Measurements from ENCODE around the gene ITGA1. TPM values are rescaled to one million over a fixed set of nuclear protein-coding genes. Genes with fewer than 3 reads are reported as not detected.

ITGA1 gene
- total and polyA plus RNA-seq, 2 donors (not counting 1 experiment from before 2014, with no cell fraction given), result 0.74 TPM; not detected in 1

DNA sequence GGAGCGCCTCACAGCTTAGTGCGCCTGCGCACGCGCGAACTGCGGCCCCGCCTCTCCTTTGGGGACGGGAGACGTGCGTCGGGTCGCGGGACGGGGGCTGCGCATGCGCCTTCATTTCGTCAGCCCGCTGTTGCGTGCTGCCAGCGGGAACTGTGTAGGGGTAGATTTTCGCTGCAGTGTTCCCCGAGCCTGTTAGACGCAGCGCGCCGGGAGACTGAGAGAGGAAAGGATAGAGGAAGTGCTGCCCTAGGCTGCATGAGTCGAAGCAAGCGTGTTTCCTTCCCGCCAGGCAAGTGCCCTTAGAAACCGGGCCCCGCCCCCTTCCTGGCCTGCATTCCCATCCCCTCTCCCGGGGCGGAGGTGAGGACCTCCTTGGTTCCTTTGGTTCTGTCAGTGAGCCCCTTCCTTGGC lies 12.3 kb downstream of the ITGA1 start:
- TF ChIP-seq, protein P1, sequence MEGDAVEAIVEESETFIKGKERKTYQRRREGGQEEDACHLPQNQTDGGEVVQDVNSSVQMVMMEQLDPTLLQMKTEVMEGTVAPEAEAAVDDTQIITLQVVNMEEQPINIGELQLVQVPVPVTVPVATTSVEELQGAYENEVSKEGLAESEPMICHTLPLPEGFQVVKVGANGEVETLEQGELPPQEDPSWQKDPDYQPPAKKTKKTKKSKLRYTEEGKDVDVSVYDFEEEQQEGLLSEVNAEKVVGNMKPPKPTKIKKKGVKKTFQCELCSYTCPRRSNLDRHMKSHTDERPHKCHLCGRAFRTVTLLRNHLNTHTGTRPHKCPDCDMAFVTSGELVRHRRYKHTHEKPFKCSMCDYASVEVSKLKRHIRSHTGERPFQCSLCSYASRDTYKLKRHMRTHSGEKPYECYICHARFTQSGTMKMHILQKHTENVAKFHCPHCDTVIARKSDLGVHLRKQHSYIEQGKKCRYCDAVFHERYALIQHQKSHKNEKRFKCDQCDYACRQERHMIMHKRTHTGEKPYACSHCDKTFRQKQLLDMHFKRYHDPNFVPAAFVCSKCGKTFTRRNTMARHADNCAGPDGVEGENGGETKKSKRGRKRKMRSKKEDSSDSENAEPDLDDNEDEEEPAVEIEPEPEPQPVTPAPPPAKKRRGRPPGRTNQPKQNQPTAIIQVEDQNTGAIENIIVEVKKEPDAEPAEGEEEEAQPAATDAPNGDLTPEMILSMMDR (IDR thresholded peaks at IDR 0.05), result no peak
- TF ChIP-seq EZH2 (IDR thresholded peaks at IDR 0.05; ENCODE audit: borderline replicate concordance, insufficient read depth, low read depth, low read length, poor library complexity, severe bottlenecking), result no peak
- POLR2A ChIA-PET, result no interaction called here
- H3K4me3 ChIP-seq (ENCODE audit: control extremely low read depth in 1 of 5, extremely low read depth in 1 of 5, insufficient read depth in 1 of 5, low read depth in 2 of 5, low read length in 4 of 5), result peak overlapping the region; percentile 67 to 93 (median 89)
- DNase-seq, result peak; percentile 95
- 0% methylated on average over 34 of the region's 34 CpGs for WGBS (ENCODE audit: insufficient coverage)
- H4K20me1 ChIP-seq (ENCODE audit: control insufficient read depth, insufficient read depth, low read length, poor library complexity, severe bottlenecking), result no peaks in the 10 kb centered on the region
- H3K79me2 ChIP-seq (ENCODE audit: control insufficient read depth, insufficient read depth, low read length), result peaks cover 14% of the 10 kb centered on the region
- peak overlapping the region; percentile 91 for H3K9ac ChIP-seq (ENCODE audit: low read length)
- H3K27me3 ChIP-seq (replicated peaks in 1 of 4; ENCODE audit: control extremely low read depth in 1 of 4, control insufficient read depth in 3 of 4, insufficient read depth in 4 of 4, low read length in 3 of 4), result no peaks in the 10 kb centered on the region
- H3K4me2 ChIP-seq (replicated peaks; ENCODE audit: low read depth, low read length, poor library complexity, severe bottlenecking), result peak overlapping the region; percentile 92
- CTCF ChIA-PET, result interaction anchor here (1.3 to 1.9 kb wide), 4 partner anchors 8 to 1510 kb away, joined by 4 to 13 read pairs (median 6); partner anchors contain the start of genes ARL15, ITGA1 and PELO
- peaks cover 23 to 25% of the 10 kb centered on the region in 2 donors for H3K4me1 ChIP-seq (ENCODE audit: control insufficient read depth in 2 of 2, insufficient read depth in 2 of 2, low read length in 2 of 2)
- peaks cover 48% of the 10 kb centered on the region for H3K4me1 Mint-ChIP-seq
- no peaks in the 10 kb centered on the region for H3K9me3 Mint-ChIP-seq (ENCODE audit: insufficient read depth)
- peak; percentile 91 for ATAC-seq (ENCODE audit: low read depth)
- peak overlapping the region; percentile 95 for H3K4me3 Mint-ChIP-seq
- H3K27me3 Mint-ChIP-seq, result no peaks in the 10 kb centered on the region
- no peaks in the 10 kb centered on the region for H3K9me3 ChIP-seq (ENCODE audit: control extremely low read depth in 1 of 3, control insufficient read depth in 2 of 3, insufficient read depth in 1 of 3, low read length in 2 of 3)
- peak overlapping the region; percentile 93 for H2AFZ ChIP-seq (ENCODE audit: insufficient read depth, low read depth, low read length, poor library complexity, severe bottlenecking)
- H3K36me3 ChIP-seq (replicated peaks in 1 of 2; ENCODE audit: control extremely low read depth in 1 of 2, control insufficient read depth in 1 of 2, extremely low read depth in 1 of 2, insufficient read depth in 2 of 2, low read length in 1 of 2), result no peaks in the 10 kb centered on the region
- peak overlapping the region; percentile 56 to 65 for H3K27ac ChIP-seq (ENCODE audit: low read length in 2 of 2)
- intact Hi-C loops (cut with micrococcal nuclease), result loop anchor here (1.0 kb wide), 3 partner anchors 13 to 1510 kb away; partner anchors contain the start of genes ARL15, ITGA1, MOCS2 and PELO
- H3K27ac Mint-ChIP-seq, result peak overlapping the region; percentile 93

Data from B cell (primary cell).